ENCODE data around the gene DDN. TPM values are rescaled to one million over a fixed set of nuclear protein-coding genes. Genes with fewer than 3 reads are reported as not detected.

The DDN gene
- total and polyA plus RNA-seq, 12 donors = 0.08 to 2.2 (median 0.43) TPM; not detected in 1

DNA sequence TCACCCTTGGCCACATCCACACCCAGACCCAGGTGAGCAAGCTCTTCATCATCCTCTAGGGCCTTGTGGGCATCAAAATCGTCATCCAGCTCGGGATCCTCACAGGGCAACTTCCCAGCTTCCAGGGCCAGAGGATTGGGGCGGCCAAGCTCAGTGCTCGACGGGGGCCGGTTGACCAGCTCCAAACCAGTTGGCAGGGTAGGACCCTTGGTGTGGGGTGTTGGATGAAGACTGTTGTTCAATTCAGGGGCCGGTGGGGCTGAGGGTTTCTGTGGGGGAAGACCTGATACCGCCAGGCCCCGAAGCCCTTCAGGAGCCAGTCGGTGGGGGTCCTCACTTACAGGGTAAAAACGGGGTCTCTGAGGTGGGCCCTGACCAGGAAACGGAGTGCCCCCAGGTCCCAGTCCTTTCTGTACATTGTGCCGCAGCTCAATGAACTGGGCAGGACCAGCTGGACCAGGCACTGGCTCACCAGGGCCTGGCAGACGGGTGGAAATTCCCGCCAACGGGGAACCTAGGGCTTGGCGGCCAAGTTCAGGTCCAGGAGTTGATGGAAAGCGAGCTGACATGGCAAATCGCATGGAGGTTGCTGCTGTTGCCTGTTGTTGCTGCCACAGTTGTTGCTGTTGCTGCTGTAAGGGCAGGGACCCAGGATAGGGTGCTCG, 39.2 kb upstream of the DDN start:
- TF ChIP-seq POLR2A (IDR thresholded peaks at IDR 0.05) = no peak
- TF ChIP-seq, protein P1, sequence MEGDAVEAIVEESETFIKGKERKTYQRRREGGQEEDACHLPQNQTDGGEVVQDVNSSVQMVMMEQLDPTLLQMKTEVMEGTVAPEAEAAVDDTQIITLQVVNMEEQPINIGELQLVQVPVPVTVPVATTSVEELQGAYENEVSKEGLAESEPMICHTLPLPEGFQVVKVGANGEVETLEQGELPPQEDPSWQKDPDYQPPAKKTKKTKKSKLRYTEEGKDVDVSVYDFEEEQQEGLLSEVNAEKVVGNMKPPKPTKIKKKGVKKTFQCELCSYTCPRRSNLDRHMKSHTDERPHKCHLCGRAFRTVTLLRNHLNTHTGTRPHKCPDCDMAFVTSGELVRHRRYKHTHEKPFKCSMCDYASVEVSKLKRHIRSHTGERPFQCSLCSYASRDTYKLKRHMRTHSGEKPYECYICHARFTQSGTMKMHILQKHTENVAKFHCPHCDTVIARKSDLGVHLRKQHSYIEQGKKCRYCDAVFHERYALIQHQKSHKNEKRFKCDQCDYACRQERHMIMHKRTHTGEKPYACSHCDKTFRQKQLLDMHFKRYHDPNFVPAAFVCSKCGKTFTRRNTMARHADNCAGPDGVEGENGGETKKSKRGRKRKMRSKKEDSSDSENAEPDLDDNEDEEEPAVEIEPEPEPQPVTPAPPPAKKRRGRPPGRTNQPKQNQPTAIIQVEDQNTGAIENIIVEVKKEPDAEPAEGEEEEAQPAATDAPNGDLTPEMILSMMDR (IDR thresholded peaks at IDR 0.05) = no peak
- 90 to 93% (median 92%) methylated on average over 13 to 20 of the region's 20 CpGs for WGBS, 4 donors
- H3K9me3 ChIP-seq (replicated peaks in 1 of 3) = no peaks in the 10 kb centered on the region
- H3K27ac ChIP-seq = no peak overlapping the region
- intact Hi-C loops (cut with DNase I) = no loop called here
- H3K36me3 ChIP-seq (replicated peaks in 1 of 2) = peaks cover 0 to 96% of the 10 kb centered on the region in 2 donors
- H3K27me3 ChIP-seq = no peaks in the 10 kb centered on the region
- DNase-seq = no peak
- no peak overlapping the region for H3K4me3 ChIP-seq
- no peaks in the 10 kb centered on the region for H3K4me1 ChIP-seq (replicated peaks in 1 of 2)

DNA sequence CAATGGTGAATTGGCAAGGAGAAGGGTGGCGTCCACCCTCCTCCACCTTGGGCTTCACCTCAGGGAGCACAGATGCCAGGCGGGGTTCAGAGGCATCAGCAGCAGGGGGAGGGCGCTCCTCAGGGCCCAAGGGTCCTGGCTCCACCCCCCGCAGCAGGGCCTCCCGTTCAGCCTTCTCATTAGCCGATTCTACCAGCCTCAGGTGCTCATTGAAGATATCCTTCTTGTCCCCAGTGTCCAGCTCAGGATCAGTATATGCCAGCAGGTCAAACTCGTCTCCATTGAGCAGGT, 38.7 kb upstream of the DDN start:
- no peaks in the 10 kb centered on the region for H3K4me1 ChIP-seq (replicated peaks in 1 of 2)
- H3K4me3 ChIP-seq = no peak overlapping the region
- no peaks in the 10 kb centered on the region for H3K27me3 ChIP-seq
- no peak overlapping the region for H3K27ac ChIP-seq
- WGBS, 4 donors = 82 to 92% (median 91%) methylated on average over 4 to 7 of the region's 7 CpGs
- H3K36me3 ChIP-seq (replicated peaks in 1 of 2) = peaks cover 0 to 96% of the 10 kb centered on the region in 2 donors
- intact Hi-C loops (cut with DNase I) = no loop called here
- H3K9me3 ChIP-seq (replicated peaks in 1 of 3) = no peaks in the 10 kb centered on the region
- TF ChIP-seq POLR2A (IDR thresholded peaks at IDR 0.05) = no peak
- TF ChIP-seq, protein P1 (IDR thresholded peaks at IDR 0.05) = no peak
- no peak for DNase-seq

DNA sequence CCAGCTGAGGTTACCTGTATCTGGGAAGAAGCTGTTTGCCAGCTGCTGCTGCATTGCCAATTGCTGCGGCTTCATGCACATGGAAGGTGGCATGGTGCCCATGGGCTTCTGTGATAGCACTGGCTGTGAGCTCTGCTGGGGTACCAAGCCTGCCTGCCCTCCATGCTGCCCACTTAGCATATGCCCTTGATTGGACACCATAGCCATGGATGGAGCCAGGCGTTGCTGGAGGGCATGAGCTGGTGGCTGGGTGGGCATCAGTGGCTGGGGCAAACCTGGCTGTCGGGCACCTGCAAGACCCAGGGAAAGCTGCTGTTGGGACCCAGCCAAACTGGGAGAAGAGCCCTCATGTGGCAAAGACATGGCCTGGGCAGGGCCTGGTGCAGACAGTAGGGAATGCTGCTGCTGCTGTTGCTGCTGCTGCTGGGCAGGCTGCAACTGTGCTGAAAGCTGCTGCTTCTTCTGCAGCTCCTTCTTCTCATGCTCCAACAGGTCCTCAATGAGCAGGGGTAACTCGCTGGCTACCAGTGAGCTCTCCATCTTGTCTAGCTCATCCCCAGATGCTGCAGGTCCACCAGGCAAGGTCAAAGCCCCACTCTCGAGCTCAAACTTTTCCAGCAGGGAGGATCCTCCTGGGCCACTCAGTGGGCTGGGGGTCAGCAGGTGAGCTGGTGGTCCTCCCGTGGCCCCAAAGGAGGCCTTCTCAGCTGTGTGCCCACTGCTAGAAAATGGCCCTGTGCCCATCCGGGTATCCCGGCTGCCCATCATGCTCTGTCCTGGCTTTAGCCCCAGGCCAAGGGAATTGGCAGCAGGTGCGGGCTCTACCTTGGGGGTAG, 38.2 kb upstream of the DDN start:
- intact Hi-C loops (cut with DNase I) = no loop called here
- DNase-seq = no peak
- no peak overlapping the region for H3K4me3 ChIP-seq
- H3K4me1 ChIP-seq (replicated peaks in 1 of 2) = no peaks in the 10 kb centered on the region
- TF ChIP-seq, protein P1 (IDR thresholded peaks at IDR 0.05) = no peak
- no peak for TF ChIP-seq POLR2A (IDR thresholded peaks at IDR 0.05)
- peaks cover 0 to 96% of the 10 kb centered on the region in 2 donors for H3K36me3 ChIP-seq (replicated peaks in 1 of 2)
- H3K27me3 ChIP-seq = no peaks in the 10 kb centered on the region
- 90 to 94% (median 93%) methylated on average over 3 to 9 of the region's 9 CpGs for WGBS, 4 donors
- no peak overlapping the region for H3K27ac ChIP-seq
- H3K9me3 ChIP-seq (replicated peaks in 1 of 3) = no peaks in the 10 kb centered on the region

DNA sequence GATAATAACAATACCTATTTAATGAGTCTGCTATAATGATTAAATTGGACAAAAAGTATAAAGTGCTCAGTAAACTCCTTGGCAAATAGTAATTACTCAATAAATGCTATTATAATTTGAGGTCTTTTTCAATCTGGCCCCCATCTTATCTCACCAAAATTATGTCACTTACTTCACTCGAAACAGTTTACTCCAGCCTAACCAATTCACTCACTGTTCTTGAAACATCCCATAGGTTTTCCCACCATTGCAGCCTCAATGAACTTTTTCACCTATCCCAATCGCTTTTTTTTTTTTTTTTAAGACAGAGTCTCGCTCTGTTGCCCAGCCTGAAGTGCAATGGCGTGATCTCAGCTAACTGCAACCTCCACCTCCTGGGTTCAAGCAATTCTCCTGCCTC, 36.9 kb upstream of the DDN start:
- TF ChIP-seq POLR2A (IDR thresholded peaks at IDR 0.05) = no peak
- no peaks in the 10 kb centered on the region for H3K4me1 ChIP-seq (replicated peaks in 1 of 2)
- no peaks in the 10 kb centered on the region for H3K27me3 ChIP-seq
- whole genome bisulfite sequencing, 4 donors = 74 to 92% (median 82%) methylated on average over 4 of the region's 4 CpGs
- H3K9me3 ChIP-seq (replicated peaks in 1 of 3) = no peaks in the 10 kb centered on the region
- no peak overlapping the region for H3K27ac ChIP-seq
- no peak overlapping the region for H3K4me3 ChIP-seq
- intact Hi-C loops (cut with DNase I) = no loop called here
- no peak for DNase-seq
- peaks cover 0 to 96% of the 10 kb centered on the region in 2 donors for H3K36me3 ChIP-seq (replicated peaks in 1 of 2)
